ENCODE measurements around the gene CABLES1.

The CABLES1 gene

DNA sequence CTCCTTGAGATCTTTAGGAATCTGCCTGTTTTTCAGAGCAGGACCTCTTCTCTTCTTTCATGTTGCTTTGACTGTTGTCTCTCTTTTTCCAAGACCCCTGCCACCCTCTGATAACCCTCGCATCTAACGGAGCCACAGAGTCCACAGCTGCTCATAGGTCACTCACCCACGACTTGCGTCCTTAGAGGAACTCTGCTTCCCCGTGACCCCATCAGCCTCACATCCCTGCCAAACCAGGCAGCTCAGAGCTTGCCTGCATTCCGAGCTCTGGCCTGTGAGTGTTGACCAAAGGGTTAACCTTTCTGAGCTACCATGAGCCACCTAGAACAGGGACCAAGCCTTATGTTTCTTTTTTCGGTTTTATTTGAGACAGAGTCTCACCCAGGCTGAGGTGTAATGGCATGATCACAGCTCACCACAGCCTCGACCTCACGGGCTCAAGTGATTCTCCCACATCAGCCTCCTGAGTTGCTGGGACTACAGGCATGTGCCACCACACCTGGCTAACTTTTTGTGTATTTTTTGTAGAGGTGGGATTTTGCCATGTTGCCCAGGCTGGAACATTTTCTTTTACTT is 36.4 kb downstream of the CABLES1 start:
- no peak for DNase-seq

DNA sequence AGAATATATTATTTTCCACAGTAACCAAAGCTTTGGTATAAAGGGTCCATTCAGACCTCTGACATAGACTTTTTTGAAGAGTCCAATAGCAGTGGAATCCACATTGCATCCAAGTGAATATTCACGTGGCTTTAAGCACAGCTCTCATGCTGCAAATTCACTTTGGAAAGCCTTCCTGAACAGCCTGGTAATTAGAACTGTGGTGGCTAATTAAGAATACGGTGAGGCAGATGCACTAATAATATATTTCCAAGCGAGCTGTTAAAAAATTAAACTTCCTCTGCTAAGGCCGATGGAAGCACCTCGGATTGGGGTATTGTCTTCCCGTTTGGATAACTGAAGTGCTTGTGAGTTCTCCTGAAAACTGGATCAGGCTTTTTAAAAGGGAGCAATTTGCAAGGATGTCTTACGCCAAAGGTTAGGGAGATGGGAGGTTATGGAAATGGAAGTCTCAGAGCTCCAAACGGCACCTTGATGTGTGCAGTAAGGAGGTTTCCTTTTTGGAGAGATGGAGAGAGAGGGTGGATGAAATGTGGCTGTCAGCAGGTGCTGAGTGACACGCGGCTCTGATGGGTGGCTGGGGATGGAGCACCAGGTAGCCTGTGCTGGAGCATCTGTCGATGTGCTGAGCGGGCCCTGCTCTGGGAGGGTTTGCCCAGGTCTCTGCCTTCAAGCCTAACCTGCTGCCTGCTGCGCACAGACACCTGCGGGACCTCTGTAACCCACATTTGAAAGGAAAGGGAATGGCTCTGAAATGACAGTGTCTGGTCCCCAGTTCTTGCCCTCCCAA is 37.5 kb downstream of the CABLES1 start:
- no peak for DNase-seq

DNA sequence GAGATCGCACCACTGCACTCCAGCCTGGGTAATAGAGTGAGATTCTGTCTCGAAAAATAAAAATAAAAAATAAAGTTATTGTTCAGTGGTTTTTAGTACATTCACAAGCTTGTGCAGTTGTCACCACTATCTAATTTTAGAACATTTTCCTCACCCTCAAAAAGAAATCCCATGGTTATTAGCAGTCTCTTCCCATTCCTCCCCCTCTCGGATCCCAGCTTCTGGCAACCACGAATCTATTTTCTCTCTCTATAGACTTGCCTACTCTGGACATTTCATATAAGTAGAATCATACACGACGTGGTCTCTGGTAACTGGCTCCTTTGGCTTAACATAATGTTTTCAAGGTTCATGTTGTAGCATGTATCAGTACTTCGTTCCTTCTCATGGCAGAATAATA is 38.6 kb downstream of the CABLES1 start:
- no peak for DNase-seq

DNA sequence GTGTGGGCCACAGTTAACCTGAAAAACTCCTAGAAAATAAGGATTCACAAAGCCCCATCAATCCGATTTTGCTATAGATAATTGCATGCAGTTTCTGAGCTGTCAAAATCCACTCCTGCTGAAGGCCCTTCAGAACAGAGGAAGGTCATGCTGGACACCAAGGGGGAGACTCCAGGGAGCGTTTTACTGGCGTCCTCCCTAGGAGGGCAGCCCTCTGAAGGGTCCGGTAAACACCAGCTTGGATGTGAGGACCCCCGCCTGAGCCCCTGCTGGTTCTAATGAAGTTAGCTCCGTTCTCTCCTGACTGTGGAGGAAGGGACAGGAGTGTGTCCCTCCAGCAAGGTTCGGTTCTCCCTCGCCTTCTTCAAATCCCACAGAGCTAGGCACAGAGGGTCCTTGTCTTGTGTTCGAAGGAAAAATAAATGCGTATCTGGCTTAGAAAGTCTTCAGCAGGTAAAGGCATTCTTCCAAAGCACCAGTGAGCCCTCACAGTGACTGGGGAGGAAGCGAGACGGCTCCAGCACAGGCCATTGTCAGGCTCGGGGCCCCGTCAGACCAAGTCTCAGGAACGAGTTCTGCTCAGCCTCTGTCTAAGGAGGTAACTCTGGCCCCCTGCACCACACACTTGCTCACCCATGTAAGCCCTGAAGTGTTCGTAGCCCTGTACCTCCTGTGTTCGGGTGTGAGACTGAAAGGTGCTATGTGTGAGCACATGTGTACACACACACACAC is 41.6 kb downstream of the CABLES1 start:
- DNase-seq, result no peak

DNA sequence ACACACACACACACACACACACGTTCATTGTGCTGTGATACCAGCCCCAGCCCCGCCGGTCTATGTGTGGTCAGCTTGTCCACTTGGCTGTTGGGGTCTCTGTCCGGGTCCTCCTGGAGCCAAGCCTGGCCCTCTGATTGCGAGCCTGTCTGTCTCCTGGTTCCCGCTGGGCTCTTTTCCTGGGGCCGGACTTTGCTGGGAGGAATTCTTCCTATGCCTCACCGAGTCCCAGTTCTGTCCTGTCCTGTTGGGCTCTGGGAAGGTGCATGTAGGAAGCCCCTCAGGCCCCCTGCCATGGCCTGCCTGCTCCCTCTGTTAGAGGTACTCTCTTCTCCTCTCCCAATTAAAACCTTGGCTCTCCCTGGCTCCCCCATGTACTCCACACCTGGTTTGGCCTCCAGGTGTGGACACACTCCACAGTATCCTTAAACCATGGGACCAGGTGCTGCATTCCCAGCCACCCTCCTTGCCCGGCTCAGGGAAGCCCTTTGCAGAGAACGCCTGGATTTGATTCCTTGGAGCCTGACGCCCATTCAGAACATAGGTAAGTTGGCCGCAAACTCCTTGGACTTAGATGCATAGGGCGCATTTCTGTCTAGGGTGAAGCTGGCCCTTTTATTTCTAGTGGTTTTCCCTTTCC is 42.3 kb downstream of the CABLES1 start:
- no peak for DNase-seq

DNA sequence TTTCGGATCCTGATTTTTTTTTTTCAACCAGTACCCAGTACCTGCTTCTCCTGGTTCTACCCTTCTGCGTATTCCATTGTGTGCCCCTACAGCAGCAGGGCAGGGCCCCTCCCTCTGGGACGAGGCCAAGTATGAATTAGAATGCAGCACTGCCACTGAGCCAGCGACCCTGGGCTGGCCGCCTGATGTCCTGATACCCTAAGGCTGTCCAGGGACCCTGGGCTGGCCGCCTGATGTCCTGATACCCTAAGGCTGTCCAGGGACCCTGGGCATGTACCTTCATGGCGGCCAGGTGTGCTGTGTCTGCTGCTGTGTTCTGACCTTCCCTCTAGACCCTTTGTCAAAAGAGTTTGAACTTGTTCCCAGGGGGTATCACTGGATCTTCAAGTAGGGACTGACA is 42.9 kb downstream of the CABLES1 start:
- no peak for DNase-seq

DNA sequence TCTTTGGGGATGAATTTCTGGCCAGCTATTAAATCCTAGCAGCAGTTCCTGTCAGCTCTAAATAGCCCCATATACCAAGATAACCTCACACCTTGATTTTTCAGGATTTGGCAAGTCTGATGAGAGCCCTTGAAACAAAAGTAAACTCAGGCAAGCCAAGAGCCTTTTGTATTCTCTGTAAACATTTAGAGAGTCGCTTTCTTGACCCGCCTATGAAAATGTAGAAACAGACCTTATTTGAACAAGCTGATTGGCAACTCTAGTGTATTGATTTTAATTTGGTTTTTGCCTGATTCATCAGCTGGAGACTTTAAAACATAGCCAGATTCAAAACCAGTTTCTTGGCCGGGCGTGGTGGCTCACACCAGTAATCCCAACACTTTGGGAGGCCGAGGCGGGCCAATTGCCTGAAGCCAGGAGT is 43.4 kb downstream of the CABLES1 start:
- DNase-seq, result no peak

DNA sequence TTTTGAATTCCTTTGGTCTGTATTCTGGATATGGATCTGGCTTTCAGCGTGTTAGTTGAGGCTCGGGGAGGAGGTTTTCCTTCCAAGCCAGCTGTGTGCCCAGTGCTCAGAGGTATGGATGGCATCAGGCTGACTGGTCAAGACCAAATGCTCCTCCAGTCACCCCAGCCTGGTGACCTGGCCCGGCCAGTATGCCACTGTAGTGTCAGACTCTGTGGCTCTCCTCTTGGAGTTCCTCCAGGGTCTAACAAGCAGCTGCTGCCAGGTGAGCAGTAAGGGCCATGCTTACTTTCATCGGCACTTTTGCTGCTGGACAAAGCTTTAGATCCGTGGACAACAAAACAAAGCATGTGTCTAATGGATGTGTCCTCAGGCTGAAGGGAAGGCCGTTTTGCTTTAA is 44.1 kb downstream of the CABLES1 start:
- no peak for DNase-seq

DNA sequence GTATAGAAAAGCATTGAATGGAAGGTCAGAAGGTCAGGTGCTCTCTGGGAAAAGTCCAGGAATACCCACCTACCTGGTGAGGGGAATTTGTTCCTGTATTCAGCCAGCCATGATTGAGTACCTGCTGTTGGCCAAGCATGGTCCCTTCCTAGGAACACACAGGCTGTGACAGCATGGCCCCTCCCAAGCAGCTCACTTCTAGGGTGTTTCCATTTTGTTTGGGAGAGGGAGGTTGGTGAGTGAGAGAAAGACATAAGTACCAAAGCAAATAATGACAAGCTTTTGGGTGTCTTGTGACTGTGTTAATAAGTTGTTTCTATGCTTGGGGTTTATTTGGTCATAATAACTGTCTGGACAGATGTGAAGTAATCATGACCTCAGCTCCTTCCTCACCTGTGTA is 46.3 kb downstream of the CABLES1 start:
- no peak for DNase-seq

DNA sequence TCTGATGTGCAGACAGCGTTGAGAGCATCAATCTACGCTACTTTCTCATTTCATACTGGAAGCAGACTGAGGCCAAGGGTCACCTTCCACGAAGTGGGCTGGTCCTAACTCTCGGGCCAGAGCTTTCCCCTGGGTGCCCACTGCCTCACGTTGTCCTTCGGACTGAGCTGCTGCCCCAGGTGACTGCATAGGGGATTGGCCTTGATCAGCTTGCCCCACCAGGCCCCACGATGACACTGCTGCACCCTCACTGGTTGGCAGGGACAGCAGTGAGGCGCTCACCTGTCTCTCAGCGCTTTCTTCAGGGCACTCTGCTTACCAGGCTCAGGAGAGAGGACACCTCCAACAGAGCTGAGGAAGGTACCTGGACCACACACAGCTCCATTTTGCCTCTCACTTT is 47.3 kb downstream of the CABLES1 start:
- no peak for DNase-seq

DNA sequence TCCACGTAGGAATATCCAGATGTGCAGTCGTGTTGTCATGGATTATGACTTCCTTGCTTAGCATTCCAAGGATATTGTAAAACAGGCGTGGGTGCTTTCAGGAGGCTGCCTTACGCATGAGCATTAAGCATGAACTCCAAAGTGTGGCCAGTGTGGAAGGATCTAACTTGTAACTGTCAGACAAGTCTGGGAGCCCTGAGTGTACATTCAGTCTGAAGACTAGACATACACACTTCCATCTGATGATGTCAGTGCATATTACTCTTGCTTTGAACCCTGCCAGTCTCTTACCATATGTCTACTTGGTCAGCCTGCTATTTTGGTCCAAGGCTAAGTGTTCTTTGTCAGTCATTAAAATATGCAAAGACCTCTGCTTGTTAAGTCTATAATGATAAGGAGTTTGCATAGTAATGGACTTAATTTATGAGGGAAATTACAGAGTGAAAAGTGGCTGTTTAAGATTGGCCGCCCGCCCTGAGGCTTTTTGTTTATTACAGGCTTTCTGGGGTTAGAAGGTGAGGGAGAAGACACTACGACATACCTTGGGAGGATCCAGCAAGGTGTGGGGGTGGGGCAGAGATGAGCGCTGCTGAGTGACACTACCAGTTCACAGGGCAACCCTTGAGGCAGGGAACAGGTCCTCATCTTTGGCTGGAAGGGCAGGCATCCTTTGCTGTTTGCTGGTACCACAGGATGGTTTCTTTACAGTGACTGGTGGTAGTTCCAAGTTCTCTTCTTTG is 48.3 kb downstream of the CABLES1 start:
- DNase-seq, result no peak

DNA sequence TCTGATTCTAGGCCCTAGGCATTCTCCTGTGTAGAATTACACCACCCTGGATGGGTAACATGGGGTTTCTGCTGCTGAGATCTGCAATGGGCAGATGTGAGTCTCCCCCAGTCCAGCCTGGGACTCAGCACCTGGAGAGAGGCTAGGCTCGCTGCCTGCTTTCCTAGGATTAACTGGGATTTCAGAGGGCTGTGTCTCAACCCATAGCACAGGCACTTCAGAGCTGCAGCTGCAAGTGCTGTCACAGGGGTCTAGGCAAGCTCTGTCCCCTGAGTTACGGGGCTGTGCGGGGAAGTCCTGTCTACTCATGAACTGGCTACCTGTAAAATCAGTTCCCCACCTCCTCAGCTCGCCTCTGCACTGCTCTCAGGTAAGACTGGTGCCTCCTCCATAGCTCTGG is 51.5 kb downstream of the CABLES1 start:
- DNase-seq, result no peak

DNA sequence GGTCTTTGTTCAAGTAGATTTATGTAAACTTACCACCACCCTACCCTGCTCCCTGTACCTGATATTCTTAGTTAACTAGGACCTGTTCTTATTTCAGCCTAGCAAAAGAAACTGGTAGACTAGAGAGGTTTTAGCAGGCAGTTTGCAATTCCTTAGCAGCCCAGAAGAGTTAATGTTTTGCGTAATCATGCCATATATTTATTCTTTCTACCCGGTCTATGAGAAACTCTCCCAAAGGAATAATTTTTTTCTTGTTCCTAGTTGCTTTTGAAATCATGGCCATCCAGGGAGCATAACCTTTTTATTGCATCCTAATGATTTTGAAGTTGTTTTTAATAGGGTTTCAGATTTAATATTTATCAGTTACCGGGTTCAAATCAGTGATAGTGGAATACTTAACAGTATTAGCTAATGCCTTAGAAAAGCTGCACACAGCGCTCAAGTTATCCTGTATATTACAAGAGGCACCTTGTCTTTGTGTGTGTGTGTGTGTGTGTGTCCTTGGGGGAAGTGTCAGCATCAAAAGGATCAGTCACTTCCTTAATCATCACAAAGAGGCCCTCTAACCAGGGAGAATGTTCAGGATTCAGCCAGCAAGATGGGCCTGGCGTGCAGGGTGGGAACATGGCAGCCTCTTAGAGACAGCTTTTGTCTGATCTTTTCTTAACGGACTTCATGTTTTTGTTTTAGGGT is 52.9 kb downstream of the CABLES1 start:
- DNase-seq, result no peak

DNA sequence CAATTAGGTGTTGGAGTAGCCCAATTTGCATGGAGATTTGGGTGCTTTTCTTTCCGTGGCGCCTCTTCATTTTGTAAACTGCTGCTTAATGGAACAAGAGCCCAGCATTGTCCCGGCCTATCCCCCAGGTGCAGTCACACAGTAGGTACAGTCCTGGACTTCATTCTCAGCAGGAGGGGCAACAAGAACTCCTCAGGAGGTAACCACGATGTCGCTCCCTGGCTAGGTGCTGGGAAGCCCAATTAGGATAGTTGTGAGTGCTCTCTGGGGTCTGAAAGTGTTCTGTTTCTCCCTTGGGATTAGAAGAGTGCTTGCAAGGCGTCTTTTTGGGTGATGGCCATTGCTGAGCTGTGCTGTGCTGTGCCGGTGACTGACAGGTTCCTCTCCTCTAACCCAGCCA is 53.8 kb downstream of the CABLES1 start:
- DNase-seq, result peak; percentile 34

DNA sequence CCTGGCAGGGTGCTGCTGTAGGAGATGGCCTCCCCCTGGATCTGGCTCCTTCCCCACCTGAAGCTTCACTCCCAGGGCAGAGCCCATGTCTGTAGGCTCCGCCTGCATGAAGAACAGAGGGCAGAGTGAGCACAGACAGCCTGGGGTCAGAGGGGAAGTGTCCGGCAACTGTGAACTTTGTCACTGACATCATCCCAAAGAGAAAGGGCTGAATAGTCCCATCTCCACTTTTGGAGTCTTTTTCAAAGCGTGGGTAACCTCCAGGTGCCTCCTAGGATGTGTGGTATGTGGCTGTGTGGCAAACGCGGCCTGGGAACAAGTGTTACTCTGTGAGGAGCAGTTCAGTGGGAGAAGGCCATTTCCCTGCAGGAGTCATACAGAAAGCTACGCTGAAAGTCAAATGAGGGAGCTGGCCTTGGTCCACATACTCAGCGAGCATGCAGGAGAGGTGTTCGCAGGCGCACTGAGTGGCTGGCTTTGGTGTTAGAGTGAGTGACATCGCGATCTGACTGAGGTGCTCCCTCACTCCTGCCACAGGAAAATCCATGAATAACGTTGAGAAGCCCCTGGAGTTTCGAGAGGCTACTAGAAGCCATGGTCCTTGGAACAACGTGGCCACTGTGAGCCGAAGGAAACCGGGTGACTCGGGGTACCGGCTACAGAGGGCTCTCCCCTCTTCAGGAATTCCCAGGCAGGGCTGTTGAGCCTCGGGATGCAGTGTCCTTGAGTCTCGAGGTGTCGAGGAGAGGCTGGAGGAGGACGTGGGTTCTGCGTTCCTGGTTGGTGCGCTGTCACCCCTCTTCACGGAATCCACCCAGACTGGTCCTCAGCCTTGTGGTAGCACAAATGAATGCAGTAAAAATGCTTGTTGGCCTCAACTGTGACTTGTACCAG is 54.7 kb downstream of the CABLES1 start:
- no peak for DNase-seq

DNA sequence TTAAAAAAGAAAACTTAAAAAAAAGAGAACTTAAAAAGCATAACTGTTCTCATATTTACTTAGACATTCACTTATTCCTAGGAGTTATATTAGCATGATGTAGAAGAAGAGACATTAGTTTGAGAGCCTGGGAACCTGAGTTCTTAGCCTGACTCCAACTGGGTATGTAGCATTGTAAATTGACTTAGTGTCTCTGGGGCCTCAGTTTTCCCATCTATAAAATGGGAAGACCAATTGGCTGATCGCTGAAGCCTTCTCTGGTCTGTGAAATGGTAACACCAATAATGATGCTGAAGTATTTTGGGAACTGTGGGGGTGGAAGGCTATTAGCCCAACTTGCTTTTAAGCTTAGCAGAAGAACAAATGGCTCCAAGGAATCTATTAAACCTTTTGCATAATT is 55.9 kb downstream of the CABLES1 start:
- DNase-seq, result no peak

DNA sequence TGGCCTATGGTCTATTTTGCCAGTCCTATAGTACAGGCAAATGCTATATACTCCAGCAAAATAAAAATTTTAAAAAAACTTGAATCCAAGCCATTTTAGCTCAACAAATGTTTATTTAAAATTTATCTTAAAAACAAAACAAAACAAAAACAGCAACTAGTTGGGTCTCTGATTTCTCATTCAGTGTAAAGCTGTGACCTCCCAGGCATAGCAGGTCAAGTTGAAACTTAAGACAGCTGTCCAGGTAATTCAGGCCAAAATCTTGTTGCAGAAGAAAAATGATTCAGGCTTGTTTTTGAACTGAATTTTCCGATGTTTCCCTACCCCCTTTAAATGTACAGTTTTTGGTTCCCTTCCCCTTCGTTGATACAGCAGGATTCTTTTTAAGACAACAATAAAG is 58.5 kb downstream of the CABLES1 start:
- no peak for DNase-seq

DNA sequence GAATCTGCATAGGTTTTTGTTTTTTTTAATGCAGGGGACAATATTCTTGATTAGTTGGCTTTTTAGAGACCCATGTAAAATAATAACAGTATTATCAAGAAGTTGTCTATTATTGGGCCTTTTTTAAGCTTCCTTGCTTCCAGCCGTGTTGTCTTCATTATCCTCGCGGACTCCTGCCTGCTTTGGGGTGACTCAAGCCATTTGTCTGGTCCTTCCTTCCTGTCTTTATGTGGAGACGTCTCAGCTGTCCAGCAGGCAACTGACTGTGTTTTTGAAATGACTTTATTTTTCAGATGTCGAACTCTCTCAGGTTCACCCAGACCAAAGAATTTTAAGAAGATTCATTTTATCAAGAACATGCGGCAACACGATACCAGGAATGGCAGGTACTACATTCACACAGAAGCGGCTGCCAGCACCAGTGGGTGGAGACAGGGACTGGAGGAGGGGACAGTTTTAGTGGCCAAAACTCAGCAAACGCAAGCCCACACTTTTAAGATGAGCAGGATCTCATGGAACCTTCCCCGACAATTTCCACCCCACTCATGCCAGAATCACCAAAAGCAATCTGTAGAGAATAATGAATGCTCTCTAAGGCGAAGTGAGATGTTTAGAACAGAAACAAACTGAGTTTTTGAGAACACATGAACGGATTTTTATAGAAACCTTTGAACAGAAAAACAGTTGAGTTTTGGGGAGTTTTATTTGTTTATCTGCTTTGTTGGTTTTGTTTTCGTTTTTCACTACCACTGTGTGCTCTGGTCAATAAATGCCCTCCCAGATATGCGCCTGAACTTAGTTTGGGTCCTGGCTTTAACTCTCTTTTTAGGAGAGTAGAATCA is 59.1 kb downstream of the CABLES1 start:
- DNase-seq, result no peak

DNA sequence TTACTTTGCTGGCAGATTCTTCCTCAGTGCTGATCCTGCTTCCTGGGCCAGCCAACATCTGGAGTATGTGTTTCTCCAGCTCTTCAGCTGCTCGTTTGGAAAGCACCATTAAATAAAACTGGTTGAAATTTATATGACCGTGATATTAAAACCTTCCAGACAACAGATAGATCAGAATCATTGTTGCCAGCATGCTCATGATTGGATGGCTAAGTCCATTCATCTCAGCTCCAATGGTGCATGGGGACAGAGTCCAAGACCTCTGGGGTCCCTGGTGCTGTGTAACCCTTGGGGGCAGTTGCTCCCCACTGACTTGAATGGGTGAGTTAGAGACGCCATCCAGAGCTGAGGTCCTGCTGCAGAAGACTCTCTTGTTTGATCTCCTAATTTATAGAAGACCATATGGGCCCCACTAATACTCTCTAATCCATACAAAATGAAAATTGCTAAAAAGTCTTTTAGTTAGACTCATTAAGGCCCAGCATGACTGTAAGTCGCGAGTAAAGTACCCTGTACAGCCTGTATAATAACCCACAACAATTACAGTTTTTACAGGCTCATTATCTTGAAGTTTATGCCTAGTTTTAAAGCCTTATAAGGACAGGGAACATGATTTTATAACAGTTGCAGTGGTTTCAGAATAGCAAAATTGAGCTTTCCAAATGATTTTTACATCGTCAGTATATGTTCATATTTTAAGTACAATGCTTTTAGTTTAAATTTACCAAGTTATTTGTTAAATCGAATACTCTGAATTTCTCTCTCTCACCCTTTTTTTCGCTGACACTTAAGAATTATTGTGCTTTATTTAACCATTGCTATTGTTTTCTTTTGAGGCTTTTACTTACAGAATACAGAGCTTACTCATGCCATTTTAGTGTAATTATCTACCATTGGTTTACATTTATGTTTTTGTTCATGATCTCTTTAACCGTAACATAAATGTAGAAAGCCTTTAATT is 60.0 kb downstream of the CABLES1 start:
- DNase-seq, result no peak
